HUES64 (cell line): ENCODE results near the gene SDCCAG8.

Source experiments
- H3K27ac ChIP-seq: 2 replicates; pipeline ENCODE4 v1.7.0; 2013; ENCODE audit warnings: low read depth, low read length, inconsistent platforms
- H3K27me3 ChIP-seq: 2 replicates; pipeline ENCODE4 v1.6.1; 2013; ENCODE audit warnings: mild to moderate bottlenecking, low read length; ENCODE audit not compliant: insufficient read depth
- H3K36me3 ChIP-seq: 2 replicates; pipeline ENCODE4 v1.6.1; 2013; ENCODE audit warnings: mild to moderate bottlenecking, low read length; ENCODE audit not compliant: insufficient read depth
- H3K4me1 ChIP-seq: 2 replicates; pipeline ENCODE4 v1.6.1; 2013; ENCODE audit warnings: mild to moderate bottlenecking, low read length, moderate library complexity; ENCODE audit not compliant: insufficient read depth
- H3K4me3 ChIP-seq: 2 replicates; pipeline ENCODE4 v1.5.1; 2013; ENCODE audit warnings: mild to moderate bottlenecking, low read length, moderate library complexity
- H3K9ac ChIP-seq: 2 replicates; pipeline ENCODE4 v1.6.1; 2013; ENCODE audit warnings: mild to moderate bottlenecking, low read depth, low read length
- H3K9me3 ChIP-seq: 2 replicates; pipeline ENCODE4 v1.6.1; 2013; ENCODE audit warnings: low read depth, low read length; ENCODE audit not compliant: insufficient read depth
- WGBS: fragments of 150-250, 120-280 bp; methylation state at CpG from one replicate; pipeline ENCODE4 v1.1.7; 2013; ENCODE audit warnings: missing lambda C conversion rate; 5-methylcytosine and 5-hydroxymethylcytosine counted together

Gene SDCCAG8

DNA sequence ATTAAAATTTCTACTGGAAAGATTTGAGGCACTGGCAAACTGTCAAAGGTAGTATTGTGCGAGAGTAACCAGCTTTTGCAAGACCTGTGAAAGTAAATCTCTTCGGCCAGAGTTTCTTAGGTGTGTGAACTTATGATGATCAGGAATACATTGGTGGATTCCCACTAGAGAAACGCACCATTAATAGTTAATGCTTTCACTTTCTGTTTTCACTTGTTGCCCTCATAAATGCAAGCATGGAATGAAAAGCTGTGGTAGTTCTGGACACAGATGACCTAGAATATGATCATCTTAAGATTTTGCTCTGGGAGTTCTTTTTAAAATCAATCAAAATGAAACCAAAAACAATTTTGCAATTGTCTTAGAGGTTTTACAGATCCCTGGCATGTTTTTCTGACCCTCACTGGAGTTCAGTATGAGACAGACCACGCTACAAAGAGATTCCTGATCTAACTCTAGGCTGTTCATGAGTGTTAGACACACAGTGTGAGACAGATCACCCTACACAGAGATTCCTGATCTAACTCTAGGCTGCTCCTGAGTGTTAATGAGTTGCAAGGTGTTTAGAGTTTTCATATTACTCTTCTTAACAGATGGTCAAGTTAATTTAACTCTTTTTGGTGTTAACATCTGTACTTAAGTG, 98.8 kb downstream of the SDCCAG8 start:
- no peaks in the 10 kb centered on the region for H3K27me3 ChIP-seq
- no peak overlapping the region for H3K9ac ChIP-seq
- WGBS, result 96% methylated on average over 4 of the region's 4 CpGs
- no peaks in the 10 kb centered on the region for H3K9me3 ChIP-seq
- no peak overlapping the region for H3K4me3 ChIP-seq
- H3K4me1 ChIP-seq, result no peaks in the 10 kb centered on the region
- no peak overlapping the region for H3K27ac ChIP-seq
- H3K36me3 ChIP-seq, result no peaks in the 10 kb centered on the region

DNA sequence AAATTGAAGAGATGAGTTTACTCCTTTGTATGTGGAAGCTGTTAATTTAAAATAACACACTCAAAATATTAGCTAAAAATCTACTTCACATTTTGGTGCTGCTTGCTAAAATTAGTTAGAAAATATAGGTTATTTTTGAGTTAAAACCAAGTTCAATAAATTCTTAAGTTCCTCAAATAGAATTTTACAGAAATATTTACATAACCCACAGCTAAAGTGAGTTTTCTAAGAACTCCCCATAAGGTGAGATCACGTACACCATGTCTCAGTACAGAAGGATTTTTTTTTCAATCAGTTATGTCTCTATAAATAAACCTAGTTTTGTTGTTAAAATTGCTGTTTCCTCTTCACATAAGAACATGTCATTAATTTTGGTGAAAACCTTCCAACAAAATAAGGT, 108.0 kb downstream of the SDCCAG8 start:
- Histone ChIP-seq H3K4me1 (no peaks in the 10 kb centered on the region), H3K9me3 (no peaks in the 10 kb centered on the region), H3K27ac (no peak overlapping the region), H3K4me3 (no peak overlapping the region), H3K36me3 (no peaks in the 10 kb centered on the region), H3K9ac (no peak overlapping the region), H3K27me3 (no peaks in the 10 kb centered on the region)
- no CpG with 5 or more reads among the region's 1 CpG for WGBS

DNA sequence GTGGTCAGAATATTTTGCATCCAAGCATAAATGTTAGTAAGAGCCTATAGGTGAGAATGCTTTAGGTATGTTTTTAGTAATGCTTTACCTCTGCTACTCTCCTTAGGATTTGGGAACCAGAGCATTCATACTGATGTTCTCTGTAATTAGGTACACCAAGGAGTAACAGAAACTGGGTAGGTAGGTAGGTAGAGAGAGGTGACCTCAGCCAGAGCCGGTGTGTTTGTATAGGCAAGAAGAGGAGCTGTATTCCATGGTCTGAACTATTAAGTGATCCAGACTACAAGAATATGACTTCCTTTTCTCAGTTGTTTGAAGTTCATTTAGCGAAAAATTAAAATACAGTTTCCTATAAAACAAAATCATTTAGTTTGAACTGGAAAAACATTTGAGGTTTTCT, 108.5 kb downstream of the SDCCAG8 start:
- Histone ChIP-seq H3K36me3 (no peaks in the 10 kb centered on the region), H3K9ac (no peak overlapping the region), H3K27ac (no peak overlapping the region), H3K4me1 (no peaks in the 10 kb centered on the region), H3K4me3 (no peak overlapping the region), H3K27me3 (no peaks in the 10 kb centered on the region), H3K9me3 (no peaks in the 10 kb centered on the region)
- WGBS, result 91% methylated on average over 1 of the region's 2 CpGs

DNA sequence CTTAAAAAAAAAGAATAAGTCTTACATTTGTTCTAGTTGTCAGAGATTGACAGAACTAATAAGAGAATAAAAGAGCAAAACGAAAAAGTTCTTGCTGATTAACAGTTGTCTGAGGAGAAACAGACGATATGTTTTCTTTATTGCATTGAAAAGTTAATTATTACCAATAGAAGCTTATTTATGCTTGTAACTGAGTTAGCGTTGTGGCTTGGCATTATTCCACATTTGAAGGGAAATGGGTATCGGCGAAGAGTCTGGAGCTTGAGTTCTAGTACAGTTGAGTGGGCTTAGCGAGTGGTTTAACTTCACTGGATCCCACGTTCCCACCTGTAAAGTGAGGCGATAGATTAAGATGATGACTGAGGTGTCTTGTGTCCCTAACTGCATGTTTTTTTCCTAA, 109.0 kb downstream of the SDCCAG8 start:
- no peak overlapping the region for H3K4me3 ChIP-seq
- H3K9me3 ChIP-seq, result no peaks in the 10 kb centered on the region
- WGBS, result 94% methylated on average over 8 of the region's 8 CpGs
- no peaks in the 10 kb centered on the region for H3K36me3 ChIP-seq
- no peaks in the 10 kb centered on the region for H3K4me1 ChIP-seq
- H3K27ac ChIP-seq, result no peak overlapping the region
- H3K27me3 ChIP-seq, result no peaks in the 10 kb centered on the region
- H3K9ac ChIP-seq, result no peak overlapping the region

DNA sequence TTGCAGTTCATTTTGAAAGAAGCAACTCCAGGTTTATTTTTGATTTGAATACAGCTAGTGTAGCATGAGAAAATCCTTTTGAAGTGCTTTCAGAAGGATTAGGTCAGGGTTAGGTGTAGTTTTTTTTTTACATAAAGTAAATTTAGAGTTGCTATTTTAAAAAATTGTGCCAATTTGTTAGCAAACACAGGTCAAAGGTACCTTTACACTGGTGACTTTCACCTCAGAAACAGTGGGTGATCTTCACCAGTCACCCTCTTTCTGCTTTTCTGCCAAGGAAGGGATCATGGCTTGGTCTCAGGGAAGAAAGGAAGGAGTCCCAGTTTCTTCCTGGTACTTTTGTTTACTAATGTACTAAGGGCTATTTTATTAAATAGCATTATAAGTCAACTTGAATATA, 111.5 kb downstream of the SDCCAG8 start:
- H3K9ac ChIP-seq, result no peak overlapping the region
- no peak overlapping the region for H3K27ac ChIP-seq
- no peaks in the 10 kb centered on the region for H3K36me3 ChIP-seq
- no peaks in the 10 kb centered on the region for H3K4me1 ChIP-seq
- no peak overlapping the region for H3K4me3 ChIP-seq
- no peaks in the 10 kb centered on the region for H3K9me3 ChIP-seq
- H3K27me3 ChIP-seq, result no peaks in the 10 kb centered on the region

DNA sequence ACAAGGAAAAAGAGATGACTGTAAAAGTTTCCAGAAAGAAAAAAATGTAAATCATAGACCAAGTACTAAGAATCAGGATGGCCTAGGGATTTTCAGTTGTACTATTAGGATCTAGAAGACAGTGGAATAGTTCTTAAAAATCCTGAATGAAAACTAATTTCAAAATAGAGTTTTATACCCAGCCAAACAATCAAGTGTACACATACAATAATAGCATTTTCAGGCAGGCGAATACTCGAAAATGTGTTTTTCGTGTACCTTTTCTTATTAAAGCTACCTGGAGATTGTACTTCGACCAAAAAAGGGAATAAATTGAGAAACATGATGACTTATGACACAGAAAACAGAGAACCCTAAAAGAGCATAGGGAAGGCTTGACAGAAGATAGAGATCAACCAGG, 118.6 kb downstream of the SDCCAG8 start:
- no peaks in the 10 kb centered on the region for H3K27me3 ChIP-seq

DNA sequence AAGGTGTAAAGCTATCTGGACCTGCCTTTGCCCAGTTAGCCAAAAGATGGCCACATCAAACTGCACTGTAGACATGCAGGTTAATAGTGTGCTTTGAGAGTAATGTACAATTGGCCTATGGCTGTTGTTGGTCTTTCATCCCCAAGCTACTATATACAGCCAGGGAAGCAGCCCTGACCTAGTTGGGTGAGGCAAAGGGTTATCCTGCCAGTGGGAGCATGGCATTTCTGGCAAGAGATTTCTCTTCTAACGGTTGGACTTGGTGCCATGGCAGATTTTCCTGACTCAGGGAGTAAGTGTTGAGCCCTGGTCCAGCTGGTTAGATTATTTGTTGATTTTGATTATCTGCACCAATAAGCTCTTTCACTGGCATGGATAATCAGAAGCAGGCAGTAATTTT, 119.8 kb downstream of the SDCCAG8 start:
- Histone ChIP-seq H3K27me3 (no peaks in the 10 kb centered on the region), H3K9me3 (peaks cover 8% of the 10 kb centered on the region; the same call in 1 of the 2 replicates), H3K9ac (no peak overlapping the region), H3K4me1 (no peaks in the 10 kb centered on the region), H3K36me3 (no peaks in the 10 kb centered on the region), H3K4me3 (no peak overlapping the region), H3K27ac (no peak overlapping the region)
- 91% methylated on average over 1 of the region's 1 CpG for WGBS

More for the DNA sequence above, 118.6 kb downstream of the SDCCAG8 start:
- H3K4me1 ChIP-seq, result no peaks in the 10 kb centered on the region
- H3K4me3 ChIP-seq, result no peak overlapping the region
- H3K36me3 ChIP-seq, result no peaks in the 10 kb centered on the region
- H3K27ac ChIP-seq, result no peak overlapping the region
- 100% methylated on average over 4 of the region's 4 CpGs for WGBS
- H3K9ac ChIP-seq, result no peak overlapping the region
- peaks cover 8% of the 10 kb centered on the region; the same call in 1 of the 2 replicates for H3K9me3 ChIP-seq

DNA sequence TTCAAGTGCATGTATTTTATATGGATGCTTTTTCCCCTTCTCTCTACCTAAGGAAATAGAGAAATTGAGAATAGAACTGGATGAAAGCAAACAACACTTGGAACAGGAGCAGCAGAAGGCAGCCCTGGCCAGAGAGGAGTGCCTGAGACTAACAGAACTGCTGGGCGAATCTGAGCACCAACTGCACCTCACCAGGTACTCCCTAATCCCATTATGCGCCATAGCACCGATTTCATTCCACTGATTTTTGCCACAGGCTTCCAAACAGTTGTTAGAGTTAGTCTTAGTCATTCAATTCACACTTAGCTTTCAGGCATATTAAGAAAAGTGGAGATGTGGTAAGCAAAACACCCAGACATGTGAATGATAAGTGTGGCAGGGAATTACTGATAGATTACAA, 122.8 kb downstream of the SDCCAG8 start:
- Histone ChIP-seq H3K27me3 (no peaks in the 10 kb centered on the region), H3K4me3 (no peak overlapping the region)

DNA sequence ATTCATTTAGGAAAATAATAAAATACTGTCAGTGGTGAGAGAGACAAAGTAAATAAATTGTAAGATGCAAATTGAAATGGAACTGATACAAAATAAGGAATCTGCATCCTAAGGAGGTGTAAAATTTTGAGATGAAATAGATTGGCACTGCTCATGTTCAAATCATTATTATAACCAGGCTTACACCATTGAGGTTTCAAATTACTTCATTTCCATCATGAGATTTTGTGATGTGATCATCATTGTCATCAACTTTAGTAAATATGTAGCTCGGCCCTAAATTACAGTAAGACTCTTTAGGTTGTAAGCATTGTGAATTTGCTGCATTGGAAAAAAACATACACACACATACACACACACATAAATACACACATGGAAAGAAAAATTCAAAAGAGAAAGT, 123.4 kb downstream of the SDCCAG8 start:
- H3K9me3 ChIP-seq, result peaks cover 6% of the 10 kb centered on the region; the same call in 1 of the 2 replicates
- no CpG with 5 or more reads among the region's 1 CpG for WGBS
- H3K4me3 ChIP-seq, result no peak overlapping the region
- no peak overlapping the region for H3K27ac ChIP-seq
- H3K9ac ChIP-seq, result no peak overlapping the region
- H3K27me3 ChIP-seq, result no peaks in the 10 kb centered on the region
- H3K4me1 ChIP-seq, result no peaks in the 10 kb centered on the region
- no peaks in the 10 kb centered on the region for H3K36me3 ChIP-seq

More for the DNA sequence above, 122.8 kb downstream of the SDCCAG8 start:
- no peaks in the 10 kb centered on the region for H3K36me3 ChIP-seq
- H3K9ac ChIP-seq, result no peak overlapping the region
- no peak overlapping the region for H3K27ac ChIP-seq
- H3K9me3 ChIP-seq, result peaks cover 8% of the 10 kb centered on the region; the same call in 1 of the 2 replicates
- WGBS, result 77% methylated on average over 3 of the region's 3 CpGs
- no peaks in the 10 kb centered on the region for H3K4me1 ChIP-seq

DNA sequence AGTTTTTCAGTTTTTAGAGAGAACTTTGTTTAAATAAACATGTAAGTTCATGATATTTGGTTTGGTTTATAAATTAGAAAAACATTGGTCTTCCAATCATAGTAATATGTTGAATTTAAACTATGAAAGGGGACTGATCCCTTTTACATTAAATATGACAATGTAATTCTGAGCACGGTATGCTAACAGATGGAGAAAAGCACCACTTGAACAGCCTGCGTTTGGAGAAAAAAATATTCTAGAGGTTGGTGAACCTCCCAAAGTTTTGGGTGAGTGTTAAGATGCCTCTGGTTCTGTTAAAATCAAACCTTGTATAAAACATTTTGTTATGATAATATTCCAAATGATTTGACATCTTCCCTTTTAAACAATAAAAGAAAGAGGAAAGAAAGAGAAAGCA, 123.9 kb downstream of the SDCCAG8 start:
- no peaks in the 10 kb centered on the region for H3K4me1 ChIP-seq
- peaks cover under 1% of the 10 kb centered on the region; the same call in 1 of the 2 replicates for H3K9me3 ChIP-seq
- H3K27ac ChIP-seq, result no peak overlapping the region
- H3K9ac ChIP-seq, result no peak overlapping the region
- H3K27me3 ChIP-seq, result no peaks in the 10 kb centered on the region
- no peaks in the 10 kb centered on the region for H3K36me3 ChIP-seq
- 95% methylated on average over 2 of the region's 2 CpGs for WGBS
- no peak overlapping the region for H3K4me3 ChIP-seq

DNA sequence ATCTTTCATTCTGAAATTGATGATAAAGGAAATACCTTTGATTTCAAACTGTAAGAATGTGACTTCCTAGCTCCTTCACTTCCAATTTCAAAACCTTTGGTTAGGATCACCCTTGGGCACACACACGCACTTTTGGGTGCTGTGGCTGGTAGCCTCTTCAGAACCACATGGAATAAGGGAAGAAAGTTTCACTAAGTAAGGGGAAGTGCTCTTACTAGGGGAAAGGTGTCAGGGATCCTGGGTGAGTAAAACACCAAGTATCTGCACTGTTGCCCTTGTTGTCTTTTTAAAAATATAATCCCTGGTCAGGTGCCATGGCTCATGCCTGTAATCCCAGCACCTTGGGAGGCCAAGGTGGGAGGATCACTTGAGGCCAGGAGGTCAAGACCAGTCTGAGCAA, 132.4 kb downstream of the SDCCAG8 start:
- no peak overlapping the region for H3K4me3 ChIP-seq
- no peaks in the 10 kb centered on the region for H3K9me3 ChIP-seq
- H3K27me3 ChIP-seq, result no peaks in the 10 kb centered on the region
- no peak overlapping the region for H3K27ac ChIP-seq
- 97% methylated on average over 1 of the region's 1 CpG for WGBS
- H3K4me1 ChIP-seq, result peaks cover 8% of the 10 kb centered on the region; the same call in 1 of the 2 replicates
- H3K36me3 ChIP-seq, result no peaks in the 10 kb centered on the region
- H3K9ac ChIP-seq, result no peak overlapping the region
